Iris pigment epithelial cell (primary cell): ENCODE data around the gene METTL22.

Source experiments
- DNase-seq: peaks from one replicate; pipeline ENCODE4 v3.0.0-alpha.2; 2011; ENCODE audit warnings: low read depth

The METTL22 gene

DNA sequence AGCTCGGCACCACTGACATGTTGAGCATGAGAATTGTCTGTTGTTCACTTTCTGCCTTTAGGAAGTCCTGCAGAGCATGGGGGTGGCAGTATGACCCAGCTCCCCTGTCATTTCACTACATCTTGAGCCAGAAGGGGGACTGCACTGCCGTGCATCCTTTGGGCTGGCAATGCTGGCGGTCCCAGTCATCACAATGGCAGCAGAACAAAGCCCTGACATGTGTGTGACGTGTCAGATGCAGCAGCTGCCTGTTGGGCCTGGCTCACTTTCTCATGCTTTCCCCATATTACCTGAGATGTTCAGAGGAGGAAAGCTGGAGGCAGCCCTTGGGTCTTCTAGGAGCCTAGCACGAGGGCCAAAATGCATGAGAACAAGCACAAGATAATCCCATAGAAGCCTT is 46.6 kb downstream of the METTL22 start:
- no peak for DNase-seq

DNA sequence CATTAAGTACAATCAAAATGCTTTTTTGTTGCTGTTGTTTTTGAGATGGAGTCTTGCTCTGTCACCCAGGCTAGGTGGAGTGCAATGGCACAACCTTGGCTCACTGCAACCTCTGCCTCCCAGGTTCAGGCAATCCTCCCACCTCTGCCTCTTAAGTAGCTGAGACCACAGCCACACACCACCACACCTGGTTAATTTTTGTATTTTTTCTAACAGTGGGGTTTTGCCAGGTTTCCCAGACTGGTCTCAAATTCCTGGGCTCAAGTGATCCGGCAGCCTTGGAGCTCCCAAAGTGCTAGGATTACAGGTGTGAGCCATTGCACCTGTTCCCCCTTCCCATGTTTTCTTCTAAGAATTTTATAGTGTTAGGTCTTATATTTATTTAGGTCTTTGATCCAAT is 48.0 kb downstream of the METTL22 start:
- no peak for DNase-seq

DNA sequence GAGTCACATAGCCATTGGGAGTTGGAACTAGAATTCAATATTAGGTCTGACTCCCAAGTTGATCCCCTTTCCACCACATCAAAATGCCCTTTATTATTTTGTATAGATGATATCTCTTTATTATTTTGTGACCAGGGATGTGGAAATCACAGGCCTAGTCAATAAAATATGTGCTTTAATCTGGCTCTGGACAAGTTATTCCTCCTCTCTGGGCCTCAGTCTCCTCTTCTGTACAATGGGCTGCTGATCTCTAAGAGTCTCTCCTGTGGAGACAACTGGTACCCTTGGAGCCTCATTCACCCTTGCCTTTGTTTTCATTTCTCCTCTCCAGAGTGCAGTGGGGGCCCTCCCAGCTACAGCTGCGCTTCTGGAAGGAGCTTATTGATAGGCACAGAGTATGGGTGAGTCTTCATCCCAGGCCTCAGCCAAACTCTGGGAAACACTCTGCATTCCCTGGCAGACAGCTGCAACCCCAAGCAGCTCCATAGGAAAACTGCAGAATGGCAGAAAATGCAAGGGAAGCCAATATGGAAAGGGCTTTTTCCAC is 48.6 kb downstream of the METTL22 start:
- DNase-seq, result no peak

DNA sequence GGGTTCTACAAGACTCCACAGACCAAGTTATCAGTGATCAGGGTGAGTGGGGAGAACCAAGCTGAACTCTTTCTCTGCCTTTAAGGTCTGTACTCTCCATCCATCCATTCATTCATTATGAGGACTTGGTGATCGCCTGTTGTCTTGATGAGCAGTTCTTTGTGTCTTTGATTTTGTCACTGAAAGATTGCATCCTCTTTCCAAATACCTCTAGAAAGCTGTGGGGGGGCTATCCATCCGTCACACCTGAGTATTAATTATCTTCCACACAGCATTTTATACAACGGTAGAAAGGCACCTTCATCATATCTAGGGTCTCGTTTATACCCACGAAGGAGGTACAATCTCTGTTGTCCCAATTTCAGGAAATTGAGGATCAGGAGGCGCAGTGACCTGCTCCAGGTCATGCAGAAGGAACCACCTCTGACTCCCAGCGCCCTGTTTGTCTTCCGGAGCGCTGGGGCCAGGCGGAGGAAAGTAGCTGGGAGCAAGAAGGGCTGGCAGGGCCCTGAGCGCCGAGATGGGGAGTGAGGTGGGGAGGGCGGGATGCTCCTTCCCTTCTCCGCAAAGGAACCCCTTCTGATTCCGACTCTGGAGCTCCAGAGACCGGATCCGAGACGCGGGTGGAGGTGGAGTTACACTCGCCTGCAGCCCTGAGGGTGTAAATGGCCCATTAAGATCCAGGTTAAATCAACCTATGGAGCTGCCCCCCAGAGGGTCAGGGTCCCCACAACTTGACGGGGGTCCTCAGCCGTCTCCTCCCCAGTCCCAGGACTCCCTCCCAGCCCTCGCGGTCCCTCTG is 52.3 kb downstream of the METTL22 start:
- DNase-seq, result no peak

DNA sequence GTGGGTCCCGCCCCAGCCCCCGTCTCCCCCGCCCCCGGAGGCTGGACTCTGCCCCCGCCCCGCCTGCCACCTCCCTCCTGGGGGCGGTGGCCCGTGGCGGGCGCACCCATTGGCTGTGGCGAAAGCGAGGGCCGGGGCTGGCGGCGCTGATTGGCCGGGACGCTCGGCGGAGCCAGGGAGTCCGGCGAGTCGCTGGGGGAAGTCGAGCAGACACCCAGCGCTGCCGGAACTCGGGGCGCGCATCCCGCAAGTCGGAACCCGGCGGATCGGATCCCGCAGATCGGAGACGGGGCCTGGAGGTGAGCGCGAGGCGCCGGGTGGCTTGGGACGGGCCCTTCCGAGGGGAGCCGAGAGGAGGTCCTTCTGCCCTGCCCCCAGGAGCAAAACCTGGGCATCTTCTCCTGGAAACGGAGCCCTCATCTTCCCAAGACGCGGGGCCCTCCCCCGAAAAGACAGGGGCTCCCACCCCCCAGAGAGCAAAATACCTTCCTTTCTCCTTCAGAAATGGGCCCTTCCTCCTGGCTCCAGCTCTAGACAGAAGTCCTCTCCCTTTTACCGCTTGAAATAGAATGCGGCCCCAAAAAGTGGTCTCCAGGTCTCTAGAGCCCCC is 53.0 kb downstream of the METTL22 start, which contains the start of gene ABAT:
Gene ABAT, plus strand, starts transcription at position 205 of the 610 bp plus-strand sequence. CDS start 61,123 bp downstream, outside the sequence.
- DNase-seq, result peak; percentile 81

DNA sequence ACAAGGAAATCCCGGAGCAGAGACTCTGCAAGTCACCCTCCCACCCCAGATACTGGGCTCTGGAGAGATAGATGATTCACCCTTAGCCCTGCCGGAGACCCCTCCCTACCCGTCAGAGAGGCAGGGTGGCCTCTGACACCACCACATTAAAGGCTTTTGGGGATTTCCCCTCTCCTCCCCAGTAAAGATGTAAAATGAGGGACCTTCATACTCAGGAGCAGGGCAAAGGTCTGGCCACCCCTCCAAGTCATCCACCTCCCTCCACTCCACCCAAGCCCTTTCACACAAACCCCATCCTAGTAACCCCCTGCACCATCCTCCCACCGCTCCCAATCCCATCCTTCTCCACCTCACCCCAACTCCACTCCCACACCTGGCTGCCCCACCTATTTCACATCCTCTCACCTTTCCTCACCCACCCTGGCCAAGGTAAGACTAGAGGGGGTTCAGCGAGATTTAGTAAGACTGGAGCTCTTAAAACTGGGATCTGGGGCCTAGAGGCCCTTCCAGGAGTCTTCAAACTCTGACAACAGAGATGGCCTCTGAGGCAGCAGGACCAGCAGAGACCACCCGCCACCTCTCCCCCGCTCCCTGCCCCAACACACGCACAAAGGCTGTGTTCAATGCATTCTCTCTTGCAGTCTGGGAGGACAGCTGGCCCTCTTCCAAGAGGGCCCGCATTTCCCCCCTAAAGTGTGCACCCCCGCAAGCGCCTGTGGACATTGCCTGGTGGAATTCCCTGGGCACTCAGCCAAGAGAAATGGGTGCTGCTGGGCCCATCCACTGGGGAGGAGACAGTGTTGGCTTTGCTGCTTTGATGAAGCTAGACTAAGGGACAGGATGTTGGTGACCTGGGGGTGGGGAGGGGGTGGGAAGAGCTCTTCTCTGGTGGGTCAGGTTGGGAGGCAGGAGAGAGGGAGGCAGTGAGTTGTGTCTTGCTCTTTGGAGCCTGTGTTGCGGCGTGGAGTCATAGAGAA is 54.0 kb downstream of the METTL22 start:
- no peak for DNase-seq

DNA sequence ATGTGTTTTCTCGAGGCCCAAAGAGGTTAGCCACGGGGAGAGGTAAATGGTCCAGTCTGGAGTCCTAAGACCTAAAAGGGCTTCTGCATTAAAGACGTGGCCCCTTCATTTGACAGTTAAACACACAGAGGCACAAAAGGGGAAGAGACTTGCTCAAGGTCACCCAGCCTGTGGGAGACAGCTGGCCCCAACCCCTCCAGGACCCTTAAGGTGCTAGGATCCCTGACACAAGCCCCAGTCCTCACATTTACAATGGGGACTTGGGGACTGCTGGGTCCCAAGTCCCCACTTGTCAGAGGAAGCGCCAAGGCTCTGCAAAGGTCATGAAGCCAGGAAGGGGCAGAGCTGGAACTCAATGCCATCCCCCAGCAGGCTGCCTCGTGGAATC is 54.7 kb downstream of the METTL22 start:
- no peak for DNase-seq

DNA sequence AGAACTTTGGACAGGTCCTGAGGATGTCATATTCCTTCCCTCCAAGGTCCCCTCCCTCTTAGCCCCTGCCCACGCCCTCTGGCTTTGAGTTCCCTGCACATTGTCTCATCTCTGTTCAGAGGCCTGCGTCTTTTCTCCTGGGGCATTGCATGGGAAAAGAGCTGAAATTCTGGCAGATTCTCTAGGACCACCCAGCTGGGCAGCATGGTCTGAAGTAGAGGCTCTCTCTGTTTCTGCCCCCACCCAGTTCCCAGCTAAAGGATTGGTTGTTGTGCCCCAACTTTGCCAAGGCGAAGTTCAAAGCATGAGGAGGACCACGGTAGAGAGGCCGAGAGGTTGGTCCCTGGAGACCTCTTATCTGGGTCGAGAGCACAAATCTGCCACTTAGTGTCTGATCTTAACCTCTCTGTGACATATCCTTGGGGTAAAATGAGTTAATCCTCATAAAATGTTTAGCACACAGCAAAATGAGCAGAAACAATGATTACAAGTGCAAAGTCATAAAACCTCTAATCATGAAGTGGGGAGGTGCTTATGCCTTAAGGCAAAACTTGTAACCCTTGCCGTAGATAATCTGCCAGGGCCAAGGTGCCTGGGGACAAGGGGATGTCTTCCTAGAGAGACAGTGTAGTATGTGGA is 55.4 kb downstream of the METTL22 start:
- DNase-seq, result no peak

DNA sequence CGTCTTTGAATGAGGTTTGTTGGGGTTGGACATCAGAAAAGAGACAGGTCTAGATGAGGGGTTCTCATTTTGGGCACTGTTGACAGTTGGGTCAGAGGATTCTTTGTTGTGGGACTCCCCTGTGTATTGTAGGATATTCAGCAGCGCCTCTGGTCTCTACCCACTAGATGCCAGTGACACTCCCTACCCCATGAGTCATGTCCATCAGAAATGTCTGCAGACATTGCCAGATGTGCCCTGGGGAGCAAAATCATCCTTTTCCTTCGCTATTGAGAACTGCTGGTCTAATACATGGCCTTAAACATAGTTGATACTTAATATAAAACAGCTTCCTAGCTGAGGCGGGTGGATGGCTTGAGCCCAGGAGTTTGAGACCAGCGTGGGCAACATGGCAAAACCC is 56.0 kb downstream of the METTL22 start:
- DNase-seq, result peak; percentile 5

DNA sequence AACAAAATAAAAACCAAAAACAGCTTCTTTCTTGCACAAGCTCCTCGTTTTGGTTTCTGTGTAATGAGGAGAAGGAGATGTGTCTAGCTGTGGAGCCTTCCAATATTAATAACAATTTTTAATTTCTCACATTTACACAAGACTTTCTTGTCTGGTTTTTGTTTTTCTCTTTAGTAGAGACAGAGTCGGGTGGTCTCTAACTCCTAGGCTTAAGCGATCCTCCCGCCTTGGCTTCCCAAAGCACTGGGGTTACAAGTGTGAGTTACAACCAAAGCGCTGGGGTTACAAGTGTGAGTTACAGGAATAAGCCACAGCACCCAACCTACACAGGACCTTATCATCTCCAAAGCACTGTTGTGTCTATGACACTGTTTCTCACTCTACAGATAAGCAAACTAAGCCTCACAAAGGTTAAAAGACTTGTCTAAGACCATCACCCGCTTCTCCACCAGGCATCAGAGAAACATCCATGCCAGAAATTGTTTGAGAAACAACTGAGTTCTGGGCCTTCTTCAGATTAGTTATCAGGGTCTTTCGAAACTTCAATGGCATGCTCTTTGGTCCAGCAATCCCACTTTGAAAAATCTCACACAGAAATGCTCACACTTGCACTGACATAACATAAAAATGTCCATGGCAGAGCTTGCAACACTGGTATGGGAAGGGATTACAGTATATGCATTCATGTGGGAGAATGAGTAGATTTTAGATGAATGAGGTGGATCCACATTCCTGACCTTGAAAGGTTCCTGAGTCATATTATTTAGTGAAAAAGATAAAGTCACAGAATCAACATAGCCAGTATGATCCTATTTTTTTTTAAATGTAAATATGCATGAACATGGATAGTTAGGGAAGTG is 56.8 kb downstream of the METTL22 start:
- peak; percentile 89 for DNase-seq

DNA sequence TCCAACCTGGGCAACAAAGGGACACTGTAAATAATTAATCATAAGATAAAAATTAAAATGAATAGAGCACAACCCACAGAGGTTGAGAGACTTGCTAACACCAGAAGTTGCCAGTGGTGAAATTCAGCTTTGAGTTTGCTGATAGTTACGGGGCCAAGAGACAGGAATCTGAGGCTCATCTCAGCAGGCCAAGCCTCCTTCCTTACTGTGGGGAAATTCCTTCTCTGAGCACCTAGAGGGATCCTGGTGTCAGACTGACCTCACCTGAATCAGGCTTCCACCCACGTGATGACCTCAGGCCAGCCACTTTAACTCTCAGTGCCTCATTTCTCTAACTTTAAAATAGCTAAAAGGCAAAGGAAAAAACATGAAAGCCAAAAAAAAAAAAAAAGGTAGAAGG is 57.7 kb downstream of the METTL22 start:
- DNase-seq, result no peak

DNA sequence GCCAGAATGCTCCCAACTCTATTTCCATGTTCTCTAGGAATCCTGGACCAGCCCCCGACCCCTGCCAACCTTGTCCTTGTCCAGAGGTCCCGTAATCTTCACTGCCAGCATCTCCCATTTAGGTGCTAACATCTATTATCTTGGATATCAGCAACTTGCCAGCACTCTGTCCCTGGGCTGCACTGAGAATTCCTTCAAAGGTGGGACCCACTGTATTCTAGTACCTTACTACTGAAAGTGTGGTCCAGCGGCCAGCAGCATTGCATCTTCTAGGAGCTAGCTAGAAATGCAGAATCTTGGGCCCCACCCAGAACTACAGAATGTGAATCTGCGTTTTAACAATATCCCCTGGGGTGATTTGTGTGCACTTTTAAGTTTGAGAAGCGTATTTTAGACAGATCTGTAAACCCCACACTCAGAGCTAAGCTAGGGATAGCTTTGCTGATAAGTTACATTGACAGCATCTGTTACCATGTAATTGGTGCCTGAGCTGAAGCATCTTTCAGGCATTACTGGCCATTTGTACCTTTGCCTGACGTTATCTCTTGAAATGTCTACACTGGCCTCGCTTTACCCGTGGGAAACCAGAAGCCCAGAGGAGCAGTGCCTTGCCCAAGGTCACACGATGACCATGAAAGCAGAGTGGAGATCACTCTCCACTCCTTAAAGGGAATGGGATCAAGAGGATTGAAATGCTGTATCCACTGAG is 61.2 kb downstream of the METTL22 start:
- no peak for DNase-seq

DNA sequence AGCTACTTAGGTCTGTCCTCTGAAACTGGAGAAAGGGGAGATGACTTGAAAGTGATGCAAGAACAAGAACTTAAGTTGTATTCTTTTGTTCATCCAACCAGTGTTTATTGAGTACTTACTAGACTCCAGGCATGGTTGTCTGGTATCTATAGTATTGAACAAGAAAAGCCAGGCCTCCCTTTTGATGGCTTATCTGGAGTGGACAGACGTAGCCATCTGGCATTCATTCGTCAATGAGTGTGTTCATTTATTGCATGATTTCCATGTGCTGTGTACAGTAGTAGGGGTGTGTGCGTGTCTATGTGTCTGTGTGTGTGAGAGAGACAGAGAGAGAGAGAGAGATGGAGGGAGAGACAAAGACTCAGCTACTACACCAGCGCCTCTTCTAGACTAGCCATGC is 62.1 kb downstream of the METTL22 start:
- DNase-seq, result no peak

DNA sequence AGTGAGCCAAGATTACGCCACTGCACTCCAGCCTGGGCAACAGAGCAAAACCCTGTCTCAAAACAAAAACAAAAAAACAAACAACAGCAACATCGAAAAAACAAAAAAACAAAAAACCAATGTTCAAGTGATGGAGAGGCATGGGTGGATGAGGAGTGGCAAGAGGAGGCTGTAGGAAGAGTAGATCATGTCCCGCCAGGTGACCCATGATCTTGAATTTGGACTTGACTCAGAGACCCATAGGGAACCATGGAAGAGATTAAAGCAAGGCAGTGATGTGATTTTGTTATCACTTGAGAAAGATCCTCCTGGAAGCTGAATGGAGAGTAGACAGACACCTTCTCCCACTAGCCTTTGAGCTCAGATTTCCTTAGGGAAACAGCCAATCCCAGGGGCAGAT is 64.1 kb downstream of the METTL22 start:
- DNase-seq, result no peak

DNA sequence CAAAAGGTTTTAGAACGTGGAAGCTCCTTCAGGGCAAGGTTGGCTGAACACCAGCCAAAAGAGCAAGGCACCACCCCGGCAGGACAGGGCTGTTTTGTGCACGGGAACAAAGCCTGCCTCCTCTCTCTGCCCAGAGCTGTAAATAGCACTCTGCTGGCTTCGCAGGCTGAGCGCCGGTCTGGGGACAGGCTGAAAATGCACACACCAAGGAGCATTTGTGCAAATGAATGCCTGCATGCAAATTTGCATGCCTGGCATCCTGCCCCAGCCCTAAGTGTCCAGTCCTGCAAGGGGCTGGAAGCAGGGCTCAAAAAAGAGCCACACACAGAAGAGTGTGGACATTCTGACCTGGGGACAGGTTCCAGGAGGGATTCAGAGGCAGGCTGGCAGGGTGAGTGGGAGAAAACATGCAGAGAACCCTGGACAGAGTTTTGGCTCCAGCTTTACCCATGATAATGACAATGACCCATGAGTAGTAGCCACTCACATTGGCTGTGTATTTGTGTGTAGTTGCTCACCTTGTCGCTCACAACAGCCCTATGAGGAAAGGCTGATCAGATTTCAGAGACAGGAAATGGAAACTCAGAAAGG is 64.6 kb downstream of the METTL22 start:
- peak; percentile 5 for DNase-seq

DNA sequence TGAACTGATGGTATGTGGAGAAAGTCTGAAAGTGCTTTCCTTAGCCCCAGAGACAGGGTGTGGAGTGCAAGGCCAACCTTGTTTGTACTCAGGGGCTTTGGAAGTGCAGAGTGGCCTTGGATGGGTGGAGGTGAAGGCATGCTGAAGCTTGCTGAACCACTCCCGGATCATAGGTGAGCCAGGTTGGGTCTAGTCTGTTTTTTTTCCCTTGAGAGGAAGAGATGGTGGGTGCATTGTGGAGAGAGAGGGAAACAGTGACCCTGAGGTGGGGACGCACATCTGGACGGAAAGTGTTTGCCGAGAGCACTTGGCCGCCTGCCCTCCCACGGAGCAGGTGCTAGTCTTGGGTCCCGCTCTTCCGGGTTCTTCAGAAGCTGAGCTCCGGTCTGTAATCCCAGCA is 65.4 kb downstream of the METTL22 start:
- no peak for DNase-seq

DNA sequence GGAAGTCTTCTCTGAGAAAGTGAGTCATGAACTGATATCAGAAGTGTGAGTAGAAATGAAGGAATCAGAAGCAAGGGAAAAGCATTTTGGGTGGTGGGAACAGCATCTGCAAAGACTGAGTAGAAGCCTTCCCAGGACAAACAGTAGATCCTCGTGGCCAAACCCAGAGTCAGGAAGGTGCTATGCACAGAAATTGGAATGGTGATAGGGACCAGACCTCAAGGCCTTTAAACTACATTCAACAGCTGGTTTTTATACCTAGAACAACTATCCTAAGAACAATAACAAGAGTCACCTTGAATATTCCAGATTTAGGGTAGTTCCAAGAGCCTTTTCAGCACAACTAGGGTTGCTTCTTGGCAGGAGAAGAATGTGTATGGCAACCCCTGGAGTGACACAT is 68.2 kb downstream of the METTL22 start:
- DNase-seq, result no peak

DNA sequence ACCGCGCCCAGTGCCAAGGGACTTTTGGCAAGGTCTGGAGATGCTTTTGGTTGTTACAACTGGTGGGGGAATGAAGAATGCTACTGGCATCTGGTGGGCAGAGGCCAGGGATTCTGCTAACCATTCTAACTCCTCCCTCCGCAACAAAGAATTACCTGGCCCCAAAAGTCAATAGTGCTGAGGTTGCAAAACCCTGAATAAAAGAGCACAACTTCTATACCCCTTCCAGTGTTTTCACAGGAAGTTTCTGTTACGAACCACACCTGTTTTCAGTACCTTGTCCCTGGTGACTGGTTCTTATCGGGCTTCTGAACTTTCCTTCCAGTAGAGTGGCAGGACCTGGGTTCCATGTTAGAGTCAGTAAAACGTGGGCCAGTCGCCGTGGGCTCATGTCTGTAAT is 70.2 kb downstream of the METTL22 start:
- no peak for DNase-seq

DNA sequence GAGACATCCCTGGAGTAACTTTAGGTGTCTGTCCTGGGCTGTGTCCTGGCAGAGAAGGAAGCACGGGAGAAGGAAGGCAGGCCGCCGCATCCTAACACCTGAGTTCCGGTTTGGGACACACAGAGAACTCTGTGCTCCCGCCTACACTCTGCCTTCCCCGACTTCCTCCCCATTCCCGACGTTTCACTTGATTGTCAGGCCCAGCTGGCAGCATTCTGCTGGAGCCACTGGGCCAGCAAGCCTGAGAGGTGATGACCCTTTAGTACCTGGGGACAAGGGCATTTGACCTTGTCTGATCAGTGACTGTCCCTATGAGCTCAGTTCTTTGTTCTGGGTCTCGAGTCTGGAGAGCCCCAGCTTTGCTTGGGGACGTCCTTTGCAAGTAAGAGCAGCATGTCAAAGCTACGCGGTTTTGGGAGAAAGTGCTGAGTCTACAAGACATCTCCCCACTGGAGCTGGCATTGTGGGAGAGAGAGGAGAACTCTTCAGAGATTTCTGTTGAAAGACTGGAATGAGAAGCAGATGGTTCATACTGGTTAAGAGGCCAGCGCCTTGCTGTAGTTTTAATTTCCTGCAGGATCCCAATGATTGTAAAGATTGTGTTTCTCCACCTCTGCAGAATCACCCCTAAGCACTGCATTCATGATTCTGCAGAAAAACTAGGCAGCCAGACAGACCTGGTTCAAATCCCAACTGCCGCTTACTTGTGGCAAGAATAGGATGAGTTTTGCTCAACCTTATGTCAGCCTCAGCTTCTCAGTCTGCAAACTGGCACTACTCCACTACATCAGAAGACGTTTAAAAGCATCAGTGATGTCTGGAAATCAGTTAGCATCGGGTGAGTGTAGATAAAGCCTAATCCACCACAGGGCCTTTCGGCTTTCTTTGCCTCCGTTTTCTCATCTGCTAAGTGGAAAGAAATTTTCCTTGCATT is 73.6 kb downstream of the METTL22 start:
- no peak for DNase-seq
